RWPE2 (cell line): ENCODE results near the gene PTPRM.

Experiments
- ATAC-seq: fragments of 200-7000 bp; cut with Tn5 transposase; 3 replicates; pipeline ENCODE4 v1.9.1; 2021; ENCODE audit warnings: low read depth
- DNase-seq: peaks from one replicate; pipeline ENCODE4 v3.0.0-alpha.2; 2020; ENCODE audit warnings: low spot score
- H3K27ac ChIP-seq: fragments of 450-650 bp; 2 replicates; pipeline ENCODE4 v1.5.1; 2017; ENCODE audit warnings: mild to moderate bottlenecking; ENCODE audit not compliant: poor library complexity, severe bottlenecking
- H3K27me3 ChIP-seq: fragments of 250-450 bp; sonication (Bioruptor Pico); 2 replicates; pipeline ENCODE4 v1.5.1; 2021; ENCODE audit warnings: mild to moderate bottlenecking, moderate library complexity; ENCODE audit not compliant: insufficient read depth, poor library complexity, severe bottlenecking
- H3K36me3 ChIP-seq: fragments of 250-450 bp; sonication (Bioruptor Pico); 2 replicates; pipeline ENCODE4 v1.5.1; 2020; ENCODE audit warnings: low read depth, mild to moderate bottlenecking, moderate library complexity
- H3K4me1 ChIP-seq: fragments of 250-450 bp; sonication (Bioruptor Pico); 2 replicates; pipeline ENCODE4 v1.5.1; 2021; ENCODE audit warnings: mild to moderate bottlenecking, moderate library complexity; ENCODE audit not compliant: insufficient read depth, poor library complexity, severe bottlenecking
- H3K4me3 ChIP-seq: fragments of 250-450 bp; sonication (Bioruptor Pico); 2 replicates; pipeline ENCODE4 v1.5.1; 2021; ENCODE audit warnings: mild to moderate bottlenecking, moderate library complexity; ENCODE audit not compliant: severe bottlenecking
- H3K9me3 ChIP-seq: fragments of 250-450 bp; sonication (Bioruptor Pico); 2 replicates; pipeline ENCODE4 v1.5.1; 2021; ENCODE audit warnings: mild to moderate bottlenecking, moderate library complexity; ENCODE audit not compliant: severe bottlenecking
- TF ChIP-seq, protein P1 (sequence below): fragments of 450-650 bp; IDR thresholded peaks from one replicate; pipeline ENCODE4 v1.5.1; 2017; ENCODE audit warnings: mild to moderate bottlenecking, moderate library complexity; ENCODE audit not compliant: poor library complexity, severe bottlenecking

Gene PTPRM

DNA sequence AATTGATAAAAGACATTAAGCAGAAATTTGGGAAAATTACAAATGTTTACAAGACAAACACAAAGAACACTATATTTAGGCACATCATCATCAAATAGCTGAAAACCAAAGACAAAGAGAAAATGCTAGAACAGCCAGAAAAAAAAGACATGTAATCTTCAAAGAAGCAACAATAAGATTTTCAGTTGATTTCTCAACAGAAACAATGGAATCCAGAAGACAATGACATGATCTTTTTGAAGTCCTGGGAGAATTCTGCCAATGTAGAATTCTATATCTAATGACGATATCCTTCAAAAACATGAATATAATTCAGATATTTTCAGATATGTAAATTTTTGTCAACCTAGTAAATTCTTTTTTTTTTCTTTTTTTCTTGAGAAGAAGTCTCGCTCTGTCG lies 179.0 kb downstream of the PTPRM start:
- no peaks in the 10 kb centered on the region for H3K27me3 ChIP-seq
- TF ChIP-seq, protein P1, sequence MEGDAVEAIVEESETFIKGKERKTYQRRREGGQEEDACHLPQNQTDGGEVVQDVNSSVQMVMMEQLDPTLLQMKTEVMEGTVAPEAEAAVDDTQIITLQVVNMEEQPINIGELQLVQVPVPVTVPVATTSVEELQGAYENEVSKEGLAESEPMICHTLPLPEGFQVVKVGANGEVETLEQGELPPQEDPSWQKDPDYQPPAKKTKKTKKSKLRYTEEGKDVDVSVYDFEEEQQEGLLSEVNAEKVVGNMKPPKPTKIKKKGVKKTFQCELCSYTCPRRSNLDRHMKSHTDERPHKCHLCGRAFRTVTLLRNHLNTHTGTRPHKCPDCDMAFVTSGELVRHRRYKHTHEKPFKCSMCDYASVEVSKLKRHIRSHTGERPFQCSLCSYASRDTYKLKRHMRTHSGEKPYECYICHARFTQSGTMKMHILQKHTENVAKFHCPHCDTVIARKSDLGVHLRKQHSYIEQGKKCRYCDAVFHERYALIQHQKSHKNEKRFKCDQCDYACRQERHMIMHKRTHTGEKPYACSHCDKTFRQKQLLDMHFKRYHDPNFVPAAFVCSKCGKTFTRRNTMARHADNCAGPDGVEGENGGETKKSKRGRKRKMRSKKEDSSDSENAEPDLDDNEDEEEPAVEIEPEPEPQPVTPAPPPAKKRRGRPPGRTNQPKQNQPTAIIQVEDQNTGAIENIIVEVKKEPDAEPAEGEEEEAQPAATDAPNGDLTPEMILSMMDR: no peak
- H3K4me3 ChIP-seq: no peak overlapping the region
- H3K27ac ChIP-seq: no peak overlapping the region
- no peak for DNase-seq
- H3K9me3 ChIP-seq: no peaks in the 10 kb centered on the region
- ATAC-seq: no peak
- H3K4me1 ChIP-seq: no peaks in the 10 kb centered on the region
- H3K36me3 ChIP-seq: no peaks in the 10 kb centered on the region

DNA sequence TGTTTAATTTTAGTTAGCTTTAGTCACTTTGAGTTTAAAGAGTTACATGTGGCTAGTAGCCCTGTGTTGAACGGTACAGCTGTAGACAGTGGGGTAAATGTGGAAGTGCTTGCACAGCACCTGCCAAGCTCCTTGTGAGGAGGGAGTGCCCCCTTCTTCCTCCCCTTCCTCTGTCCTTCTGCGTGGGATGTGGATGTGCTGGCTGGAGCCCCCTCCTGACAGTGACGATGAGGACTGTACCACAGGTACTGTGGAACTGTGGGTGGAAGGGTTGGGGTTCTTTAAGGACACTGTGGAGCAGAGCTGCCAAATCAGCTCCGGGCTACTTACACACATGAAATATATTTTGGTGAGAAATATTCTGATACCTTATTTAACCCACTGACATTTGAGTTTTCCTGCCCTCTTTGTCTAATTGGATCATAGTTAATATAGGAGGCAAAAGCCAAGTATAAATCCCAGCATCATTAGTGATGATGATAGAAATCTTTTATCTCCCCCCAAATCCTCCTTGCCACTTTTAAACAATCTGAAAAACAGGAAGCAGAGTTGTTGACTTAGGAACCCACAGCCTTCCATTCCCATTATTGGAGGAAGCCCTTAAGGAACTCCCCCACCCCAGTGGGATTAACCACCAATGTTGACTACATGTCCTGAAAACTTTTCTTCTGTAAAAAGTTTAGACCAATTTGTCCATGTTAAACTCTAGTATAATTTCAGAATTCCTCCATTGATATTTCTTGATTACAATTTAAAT lies 181.3 kb downstream of the PTPRM start:
- TF ChIP-seq, protein P1: no peak
- H3K36me3 ChIP-seq: no peaks in the 10 kb centered on the region
- no peaks in the 10 kb centered on the region for H3K27me3 ChIP-seq
- no peak overlapping the region for H3K27ac ChIP-seq
- H3K4me1 ChIP-seq: no peaks in the 10 kb centered on the region
- ATAC-seq: no peak
- no peak for DNase-seq
- no peaks in the 10 kb centered on the region for H3K9me3 ChIP-seq
- no peak overlapping the region for H3K4me3 ChIP-seq

DNA sequence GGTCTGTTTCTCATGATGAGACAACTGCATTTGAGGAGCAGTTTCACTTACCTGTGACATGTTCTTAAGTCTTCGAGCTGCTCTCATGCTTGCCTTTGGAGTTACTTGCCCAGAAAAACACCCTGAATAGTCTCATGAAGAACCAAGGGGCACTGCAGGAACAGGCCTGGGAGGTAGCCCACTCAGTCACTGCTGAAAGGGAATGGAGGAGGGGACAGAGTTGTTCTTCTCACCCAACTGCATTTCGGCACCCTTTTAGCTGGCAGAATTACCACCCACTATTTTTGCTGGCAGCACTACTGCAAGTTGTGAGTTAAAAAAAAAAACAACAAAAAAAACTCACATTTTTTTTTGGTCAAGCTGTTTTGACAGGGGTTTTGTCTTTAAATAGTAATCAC lies 181.9 kb downstream of the PTPRM start:
- no peak for DNase-seq
- no peak overlapping the region for H3K4me3 ChIP-seq
- TF ChIP-seq, protein P1: no peak
- H3K27ac ChIP-seq: no peak overlapping the region
- no peaks in the 10 kb centered on the region for H3K27me3 ChIP-seq
- H3K9me3 ChIP-seq: no peaks in the 10 kb centered on the region
- H3K36me3 ChIP-seq: no peaks in the 10 kb centered on the region
- H3K4me1 ChIP-seq: no peaks in the 10 kb centered on the region
- no peak for ATAC-seq

DNA sequence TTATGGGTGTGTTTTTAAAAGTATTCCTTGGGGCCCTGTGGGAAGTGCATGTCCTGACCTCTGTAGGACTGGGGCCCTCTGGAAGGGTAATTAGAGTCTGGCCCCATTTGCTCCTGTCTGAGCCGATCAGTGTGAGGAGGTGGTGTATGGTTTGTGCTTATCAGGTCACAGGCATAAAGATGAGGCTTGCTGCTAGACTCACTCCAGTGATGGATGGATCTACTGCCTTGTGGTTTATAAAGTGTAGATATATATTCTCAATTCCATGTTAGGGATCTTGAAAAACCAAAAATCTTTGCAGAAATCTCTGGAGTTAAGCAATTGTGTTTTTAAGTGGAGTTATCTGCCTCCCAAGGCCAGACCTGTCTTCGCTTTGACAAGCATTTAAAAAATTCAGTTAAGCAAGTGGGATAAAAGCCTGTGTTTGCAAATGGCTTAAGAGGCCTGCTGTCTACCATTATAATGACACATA lies 182.4 kb downstream of the PTPRM start:
- ATAC-seq: no peak
- H3K4me3 ChIP-seq: no peak overlapping the region
- H3K27me3 ChIP-seq: no peaks in the 10 kb centered on the region
- DNase-seq: no peak
- H3K27ac ChIP-seq: no peak overlapping the region
- no peaks in the 10 kb centered on the region for H3K4me1 ChIP-seq
- TF ChIP-seq, protein P1: no peak
- no peaks in the 10 kb centered on the region for H3K9me3 ChIP-seq
- no peaks in the 10 kb centered on the region for H3K36me3 ChIP-seq

DNA sequence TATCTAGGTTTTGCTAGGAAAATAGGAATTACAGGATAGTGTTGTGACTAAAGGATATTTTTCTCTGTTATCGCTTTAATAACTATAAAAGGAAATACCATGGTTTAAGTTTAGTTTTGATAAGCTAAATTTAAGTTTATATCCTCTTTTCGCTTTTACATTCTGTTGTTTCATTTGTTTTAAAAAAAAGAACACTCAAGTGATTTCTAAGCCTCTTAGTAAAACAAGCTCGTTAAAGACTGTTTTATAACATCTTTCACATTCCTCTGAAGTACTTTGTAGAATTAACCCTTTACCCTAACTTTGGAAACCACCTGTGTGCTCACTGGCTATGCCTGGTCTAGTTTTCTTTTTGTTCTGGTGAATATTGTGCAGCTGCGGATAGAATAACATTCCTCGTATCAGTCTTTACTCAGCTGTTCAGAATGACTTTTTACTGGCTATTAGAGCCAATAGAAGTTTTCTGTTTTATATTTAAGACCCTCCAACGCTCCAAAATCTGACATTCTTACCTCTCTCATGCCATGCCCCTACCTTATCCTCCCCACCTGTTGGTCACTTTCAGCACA lies 183.1 kb downstream of the PTPRM start:
- H3K9me3 ChIP-seq: no peaks in the 10 kb centered on the region
- no peak overlapping the region for H3K4me3 ChIP-seq
- no peaks in the 10 kb centered on the region for H3K27me3 ChIP-seq
- DNase-seq: no peak
- no peaks in the 10 kb centered on the region for H3K4me1 ChIP-seq
- no peak for ATAC-seq
- H3K36me3 ChIP-seq: no peaks in the 10 kb centered on the region
- H3K27ac ChIP-seq: no peak overlapping the region
- TF ChIP-seq, protein P1: no peak
